Globus pallidus (tissue), 1 donor: ENCODE data around the gene ACSBG1.
"Not testable (repeated sequence)": the region's sequence is repeated elsewhere in the genome, so short reads cannot be mapped to it uniquely, and the experiment has no call there.

Experiments
- DNase-seq: peaks from one replicate; pipeline ENCODE4 v3.0.0-alpha.2; 2015; ENCODE audit warnings: low spot score

The ACSBG1 gene

GRCh38 chr15:78167227-78167888, 67.0 kb downstream of the ACSBG1 start:
- DNase-seq, result no peak

GRCh38 chr15:78164010-78164409, 70.4 kb downstream of the ACSBG1 start:
- DNase-seq, result no peak

GRCh38 chr15:78162038-78162437, 72.3 kb downstream of the ACSBG1 start:
- DNase-seq, result peak; percentile 36

- no peak for DNase-seq
Observed at GRCh38 chr15:78159395-78159794, 75.0 kb downstream of the ACSBG1 start.

GRCh38 chr15:78157203-78157602, 77.2 kb downstream of the ACSBG1 start:
- no peak for DNase-seq

GRCh38 chr15:78156653-78157052, 77.7 kb downstream of the ACSBG1 start:
- DNase-seq, result no peak

- DNase-seq, result no peak
Observed at GRCh38 chr15:78155355-78155939, 78.9 kb downstream of the ACSBG1 start.

- DNase-seq, result no peak
Observed at GRCh38 chr15:78154955-78155354, 79.4 kb downstream of the ACSBG1 start.

GRCh38 chr15:78151075-78151474, 83.3 kb downstream of the ACSBG1 start:
- not testable (repeated sequence) for DNase-seq

- no peak for DNase-seq
Observed at GRCh38 chr15:78149805-78150751, 84.3 kb downstream of the ACSBG1 start.

- peak; percentile 97 for DNase-seq
Observed at GRCh38 chr15:78149068-78149804, 85.1 kb downstream of the ACSBG1 start, which contains the start of gene IDH3A. TSS of gene IDH3A (plus strand) at chr15:78149362. CDS start at chr15:78149404, 42 bp downstream.

GRCh38 chr15:78148392-78149067, 85.8 kb downstream of the ACSBG1 start:
- no peak for DNase-seq

- DNase-seq, result no peak
Observed at GRCh38 chr15:78147566-78147965, 86.8 kb downstream of the ACSBG1 start.

GRCh38 chr15:78146425-78147154, 87.8 kb downstream of the ACSBG1 start:
- DNase-seq, result no peak

- no peak for DNase-seq
Observed at GRCh38 chr15:78142332-78142731, 92.0 kb downstream of the ACSBG1 start.

GRCh38 chr15:78140292-78140691, 94.1 kb downstream of the ACSBG1 start:
- no peak for DNase-seq

GRCh38 chr15:78139578-78139977, 94.8 kb downstream of the ACSBG1 start:
- DNase-seq, result no peak

- no peak for DNase-seq
Observed at GRCh38 chr15:78133801-78134200, 100.6 kb downstream of the ACSBG1 start.

- DNase-seq, result peak; percentile 52
Observed at GRCh38 chr15:78131295-78132061, 102.9 kb downstream of the ACSBG1 start, which contains the start of gene CIB2. TSS of gene CIB2 (minus strand) at chr15:78131445. CDS start at chr15:78131215, 230 bp downstream.
